ENCODE measurements around the gene UTS2B.

UTS2B gene

GRCh38 chr3:191352014-191352413, 21.7 kb upstream of the UTS2B start:
- TF ChIP-seq, protein P1, sequence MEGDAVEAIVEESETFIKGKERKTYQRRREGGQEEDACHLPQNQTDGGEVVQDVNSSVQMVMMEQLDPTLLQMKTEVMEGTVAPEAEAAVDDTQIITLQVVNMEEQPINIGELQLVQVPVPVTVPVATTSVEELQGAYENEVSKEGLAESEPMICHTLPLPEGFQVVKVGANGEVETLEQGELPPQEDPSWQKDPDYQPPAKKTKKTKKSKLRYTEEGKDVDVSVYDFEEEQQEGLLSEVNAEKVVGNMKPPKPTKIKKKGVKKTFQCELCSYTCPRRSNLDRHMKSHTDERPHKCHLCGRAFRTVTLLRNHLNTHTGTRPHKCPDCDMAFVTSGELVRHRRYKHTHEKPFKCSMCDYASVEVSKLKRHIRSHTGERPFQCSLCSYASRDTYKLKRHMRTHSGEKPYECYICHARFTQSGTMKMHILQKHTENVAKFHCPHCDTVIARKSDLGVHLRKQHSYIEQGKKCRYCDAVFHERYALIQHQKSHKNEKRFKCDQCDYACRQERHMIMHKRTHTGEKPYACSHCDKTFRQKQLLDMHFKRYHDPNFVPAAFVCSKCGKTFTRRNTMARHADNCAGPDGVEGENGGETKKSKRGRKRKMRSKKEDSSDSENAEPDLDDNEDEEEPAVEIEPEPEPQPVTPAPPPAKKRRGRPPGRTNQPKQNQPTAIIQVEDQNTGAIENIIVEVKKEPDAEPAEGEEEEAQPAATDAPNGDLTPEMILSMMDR (conservative IDR thresholded peaks at IDR 0.05; ENCODE audit: low read length): no peak
- DNase-seq (ENCODE audit: low read depth): no peak
- no peak overlapping the region for H3K4me3 ChIP-seq (ENCODE audit: low read length)

- DNase-seq (ENCODE audit: low read depth): no peak
- TF ChIP-seq, protein P1 (conservative IDR thresholded peaks at IDR 0.05; ENCODE audit: low read length): no peak
- H3K4me3 ChIP-seq (ENCODE audit: low read length): no peak overlapping the region
Measured at GRCh38 chr3:191350396-191351090, 20.2 kb upstream of the UTS2B start.

- TF ChIP-seq, protein P1 (conservative IDR thresholded peaks at IDR 0.05; ENCODE audit: low read length): no peak
- no peak for DNase-seq (ENCODE audit: low read depth)
- no peak overlapping the region for H3K4me3 ChIP-seq (ENCODE audit: low read length)
Measured at GRCh38 chr3:191348098-191348497, 17.8 kb upstream of the UTS2B start.

DNA sequence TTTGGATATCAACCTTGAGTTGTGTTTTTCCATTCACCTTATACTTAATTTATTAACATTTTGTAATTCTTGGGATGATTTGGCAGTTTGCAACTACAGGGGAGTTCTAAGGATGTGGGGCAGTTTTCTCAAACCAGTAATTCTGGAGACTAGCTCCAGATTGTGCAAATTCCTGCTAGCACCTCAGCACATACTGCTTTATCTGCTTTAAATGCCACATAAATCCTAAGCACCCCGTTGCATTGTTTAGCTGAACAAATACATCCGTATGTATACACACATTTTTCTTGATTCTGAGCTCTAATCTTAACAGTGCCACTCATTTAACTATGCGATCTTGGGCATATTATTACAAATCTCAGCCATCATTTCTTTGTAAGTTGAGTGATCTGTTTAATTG, 16.9 kb upstream of the UTS2B start:
- TF ChIP-seq, protein P1 (conservative IDR thresholded peaks at IDR 0.05; ENCODE audit: low read length): no peak
- DNase-seq (ENCODE audit: low read depth): no peak
- no peak overlapping the region for H3K4me3 ChIP-seq (ENCODE audit: low read length)

DNA sequence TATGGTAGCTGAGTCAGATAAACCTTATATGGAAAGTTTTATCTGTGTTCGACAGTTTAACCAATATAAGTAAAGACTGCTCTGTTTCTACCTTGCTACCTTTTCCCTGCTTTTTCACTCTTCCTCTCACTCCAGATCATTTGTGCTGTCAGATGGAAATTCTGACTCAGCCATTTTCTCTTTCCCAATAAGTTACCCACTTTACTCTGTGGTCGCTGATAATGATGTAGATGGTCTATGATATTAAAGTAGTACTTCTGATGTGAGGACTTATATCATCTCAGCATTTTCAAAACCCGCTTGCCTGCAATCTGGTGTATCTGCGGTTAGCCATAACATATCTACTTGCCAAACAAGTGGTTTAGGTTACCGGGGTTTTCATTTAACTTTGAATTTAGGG, 15.0 kb upstream of the UTS2B start:
- TF ChIP-seq, protein P1 (conservative IDR thresholded peaks at IDR 0.05; ENCODE audit: low read length): no peak
- no peak overlapping the region for H3K4me3 ChIP-seq (ENCODE audit: low read length)
- DNase-seq (ENCODE audit: low read depth): no peak

GRCh38 chr3:191343913-191344312, 13.6 kb upstream of the UTS2B start:
- TF ChIP-seq, protein P1 (conservative IDR thresholded peaks at IDR 0.05; ENCODE audit: low read length): no peak
- no peak for DNase-seq (ENCODE audit: low read depth)
- no peak overlapping the region for H3K4me3 ChIP-seq (ENCODE audit: low read length)

GRCh38 chr3:191343115-191343514, 12.8 kb upstream of the UTS2B start:
- no peak for DNase-seq (ENCODE audit: low read depth)
- TF ChIP-seq, protein P1 (conservative IDR thresholded peaks at IDR 0.05; ENCODE audit: low read length): no peak
- no peak overlapping the region for H3K4me3 ChIP-seq (ENCODE audit: low read length)

Measured in AG10803 (cell line).